ENCODE measurements around the gene ATOH7.

DNA sequence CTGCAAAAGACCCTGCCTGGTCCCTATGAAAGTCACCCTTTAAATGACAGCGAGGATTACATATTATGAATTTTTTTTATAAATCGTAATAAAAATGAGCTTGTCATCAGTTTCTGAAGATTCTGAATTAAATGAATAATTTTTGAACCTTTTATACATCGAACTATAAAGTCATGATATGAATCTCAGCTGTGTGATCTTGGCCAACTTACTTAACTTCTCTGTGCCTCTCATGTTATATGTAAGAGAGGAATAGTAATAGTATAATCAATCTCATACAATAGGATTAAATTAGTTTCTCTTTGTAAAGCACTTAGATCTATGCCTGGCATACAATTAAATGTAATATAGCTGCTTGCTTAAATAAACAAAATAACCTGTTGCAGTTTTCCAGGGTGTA lies 5.3 kb upstream of the ATOH7 start:
- TF ChIP-seq, protein P1, sequence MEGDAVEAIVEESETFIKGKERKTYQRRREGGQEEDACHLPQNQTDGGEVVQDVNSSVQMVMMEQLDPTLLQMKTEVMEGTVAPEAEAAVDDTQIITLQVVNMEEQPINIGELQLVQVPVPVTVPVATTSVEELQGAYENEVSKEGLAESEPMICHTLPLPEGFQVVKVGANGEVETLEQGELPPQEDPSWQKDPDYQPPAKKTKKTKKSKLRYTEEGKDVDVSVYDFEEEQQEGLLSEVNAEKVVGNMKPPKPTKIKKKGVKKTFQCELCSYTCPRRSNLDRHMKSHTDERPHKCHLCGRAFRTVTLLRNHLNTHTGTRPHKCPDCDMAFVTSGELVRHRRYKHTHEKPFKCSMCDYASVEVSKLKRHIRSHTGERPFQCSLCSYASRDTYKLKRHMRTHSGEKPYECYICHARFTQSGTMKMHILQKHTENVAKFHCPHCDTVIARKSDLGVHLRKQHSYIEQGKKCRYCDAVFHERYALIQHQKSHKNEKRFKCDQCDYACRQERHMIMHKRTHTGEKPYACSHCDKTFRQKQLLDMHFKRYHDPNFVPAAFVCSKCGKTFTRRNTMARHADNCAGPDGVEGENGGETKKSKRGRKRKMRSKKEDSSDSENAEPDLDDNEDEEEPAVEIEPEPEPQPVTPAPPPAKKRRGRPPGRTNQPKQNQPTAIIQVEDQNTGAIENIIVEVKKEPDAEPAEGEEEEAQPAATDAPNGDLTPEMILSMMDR (optimal IDR thresholded peaks at IDR 0.05 in 1 of 3, IDR thresholded peaks at IDR 0.05 in 1 of 3, conservative IDR thresholded peaks at IDR 0.05 in 1 of 3; ENCODE audit: extremely low read depth in 1 of 3, insufficient read depth in 2 of 3, low read length in 3 of 3): no peak
- TF ChIP-seq EZH2 (IDR thresholded peaks at IDR 0.05; ENCODE audit: low read length): no peak

All from keratinocyte (primary cell).